ENCODE results near the gene FPGS. TPM values are rescaled to one million over a fixed set of nuclear protein-coding genes. Genes with fewer than 3 reads are reported as not detected.

The FPGS gene
- 100 to 1,000 TPM in 1 of 4 donors, 10 to 100 TPM in 3; 31.4 to 144 (median 74.8) TPM for total RNA-seq

- H3K4me1 ChIP-seq: peaks cover 17 to 39% (median 35%) of the 10 kb centered on the region in 4 donors
- 0% methylated on average over 55 of the region's 83 CpGs; no CpG with 5 or more reads in 1 of the 2 donors for WGBS, 2 donors (ENCODE audit: low coverage in 1 of 2)
Observed at GRCh38 chr9:127802576-127803443, at the start of gene FPGS. Gene FPGS, plus strand, starts transcription at chr9:127802882. Its CDS starts 43 bp downstream, at chr9:127802925.

GRCh38 chr9:127753148-127753547 lies 49.5 kb upstream of the FPGS start:
- Histone ChIP-seq H3K9me3 (no peaks in the 10 kb centered on the region), H3K36me3 (no peaks in the 10 kb centered on the region), H3K4me1 (peaks cover 0 to 3% (median 0%) of the 10 kb centered on the region in 4 donors), H3K27ac (no peak overlapping the region), H3K27me3 (peaks cover 54% of the 10 kb centered on the region), H3K4me3 (no peak overlapping the region)
- WGBS, 2 donors (ENCODE audit: low coverage in 1 of 2): 64 to 78% methylated on average over 4 to 8 of the region's 8 CpGs
- TF ChIP-seq CTCF (IDR thresholded peaks at IDR 0.05) (no peak), POLR2AphosphoS5 (IDR thresholded peaks at IDR 0.05) (no peak), POLR2A (IDR thresholded peaks at IDR 0.05) (no peak)
- DNase-seq: no peak
- intact Hi-C loops (cut with DNase I; ENCODE audit: low total_unique reads) (no loop called here), in situ Hi-C loops (cut with MboI; ENCODE audit: low pct_ligation_motif_present in 1 of 4, low pct_unique_long_range_greater_than_20kb in 1 of 4, low sequenced_read_pairs in 3 of 4) (no loop called here)

More at GRCh38 chr9:127802576-127803443, at the start of gene FPGS:
- Histone ChIP-seq H3K27ac (peak within 1 kb of the TSS; percentile 90 to 98 (median 94)), H3K4me3 (peak within 1 kb of the TSS; percentile 58 to 90 (median 70)), H3K27me3 (no peaks in the 10 kb centered on the region), H3K36me3 (no peaks in the 10 kb centered on the region), H3K9me3 (no peaks in the 10 kb centered on the region)
- in situ Hi-C loops (cut with MboI; ENCODE audit: low pct_ligation_motif_present in 1 of 4, low pct_unique_long_range_greater_than_20kb in 1 of 4, low sequenced_read_pairs in 3 of 4) (no loop called here), intact Hi-C loops (cut with DNase I; ENCODE audit: low total_unique reads) (no loop called here)
- peak; percentile 88 for DNase-seq
- TF ChIP-seq CTCF (IDR thresholded peaks at IDR 0.05) (no peak), POLR2A (IDR thresholded peaks at IDR 0.05) (peak; percentile 68), EP300 (IDR thresholded peaks at IDR 0.05; ENCODE audit: low read depth) (no peak), POLR2AphosphoS5 (IDR thresholded peaks at IDR 0.05) (peak; percentile 15 to 70 (median 70))

GRCh38 chr9:127753622-127754021 lies 49.1 kb upstream of the FPGS start:
- TF ChIP-seq CTCF (IDR thresholded peaks at IDR 0.05): no peak
- TF ChIP-seq EP300 (IDR thresholded peaks at IDR 0.05; ENCODE audit: low read depth): no peak
- no peak for TF ChIP-seq POLR2AphosphoS5 (IDR thresholded peaks at IDR 0.05)
- no peak for TF ChIP-seq POLR2A (IDR thresholded peaks at IDR 0.05)
- Histone ChIP-seq H3K27me3 (peaks cover 54% of the 10 kb centered on the region), H3K4me3 (no peak overlapping the region), H3K4me1 (peaks cover 0 to 3% (median 0%) of the 10 kb centered on the region in 4 donors), H3K27ac (no peak overlapping the region), H3K9me3 (no peaks in the 10 kb centered on the region), H3K36me3 (no peaks in the 10 kb centered on the region)
- intact Hi-C loops (cut with DNase I; ENCODE audit: low total_unique reads) (no loop called here), in situ Hi-C loops (cut with MboI; ENCODE audit: low pct_ligation_motif_present in 1 of 4, low pct_unique_long_range_greater_than_20kb in 1 of 4, low sequenced_read_pairs in 3 of 4) (no loop called here)
- WGBS, 2 donors (ENCODE audit: low coverage in 1 of 2): 71% methylated on average over 8 of the region's 8 CpGs; no CpG with 5 or more reads in 1 of the 2 donors
- no peak for DNase-seq
